Measurements from ENCODE around the gene SCGB3A2. TPM values are rescaled to one million over a fixed set of nuclear protein-coding genes. Genes with fewer than 3 reads are reported as not detected.

Gene SCGB3A2
- total and polyA plus RNA-seq, 2 experiments from 2014 or later: 33.6 to 70.6 TPM

DNA sequence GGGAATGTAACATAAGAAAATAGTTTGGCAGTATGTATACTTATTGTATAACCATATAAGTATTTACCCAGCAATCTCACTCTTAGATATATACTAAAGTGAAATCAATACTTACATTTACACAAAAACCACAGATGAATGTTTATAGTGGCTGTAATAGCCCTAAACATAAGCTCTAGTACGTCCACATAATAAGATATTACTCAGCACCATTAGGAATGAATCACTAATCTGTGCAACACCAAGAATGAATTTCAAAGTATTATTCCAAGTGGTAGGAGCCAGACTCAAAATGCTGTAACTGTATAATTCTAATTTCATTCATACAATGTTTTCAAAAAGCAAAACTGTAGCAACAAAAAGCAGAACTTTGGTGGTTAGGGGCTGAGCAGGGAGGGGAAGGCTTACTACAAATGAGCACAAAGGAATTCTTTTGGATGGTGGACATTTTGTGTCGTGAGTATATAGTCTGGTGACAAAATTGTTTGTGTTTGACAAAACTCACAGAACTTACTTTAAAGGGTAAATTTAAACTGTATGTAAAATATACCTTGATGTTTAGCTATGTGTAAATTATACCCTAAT lies 39.7 kb downstream of the SCGB3A2 start:
- Histone ChIP-seq H3K27me3 (no peaks in the 10 kb centered on the region), H3K36me3 (replicated peaks; ENCODE audit: insufficient read depth, low read depth) (no peaks in the 10 kb centered on the region), H3K4me3 (no peak overlapping the region), H3K9me2 (replicated peaks; ENCODE audit: insufficient read depth) (no peaks in the 10 kb centered on the region), H3K4me1 (ENCODE audit: insufficient read depth) (no peaks in the 10 kb centered on the region), H3K27ac (no peak overlapping the region), H3K9me3 (ENCODE audit: low read depth) (no peaks in the 10 kb centered on the region), H3K4me2 (no peak overlapping the region), H3K79me2 (no peaks in the 10 kb centered on the region), H2AFZ (no peak overlapping the region), H4K20me1 (ENCODE audit: insufficient read depth, poor library complexity, severe bottlenecking) (no peaks in the 10 kb centered on the region)
- no peak for DNase-seq (ENCODE audit: low spot score)
- TF ChIP-seq EZH2phosphoT487 (IDR thresholded peaks at IDR 0.05; ENCODE audit: low read depth, severe bottlenecking, unreplicated experiment): no peak
- TF ChIP-seq EZH2 (IDR thresholded peaks at IDR 0.05; ENCODE audit: borderline replicate concordance): no peak
- TF ChIP-seq, protein P1, sequence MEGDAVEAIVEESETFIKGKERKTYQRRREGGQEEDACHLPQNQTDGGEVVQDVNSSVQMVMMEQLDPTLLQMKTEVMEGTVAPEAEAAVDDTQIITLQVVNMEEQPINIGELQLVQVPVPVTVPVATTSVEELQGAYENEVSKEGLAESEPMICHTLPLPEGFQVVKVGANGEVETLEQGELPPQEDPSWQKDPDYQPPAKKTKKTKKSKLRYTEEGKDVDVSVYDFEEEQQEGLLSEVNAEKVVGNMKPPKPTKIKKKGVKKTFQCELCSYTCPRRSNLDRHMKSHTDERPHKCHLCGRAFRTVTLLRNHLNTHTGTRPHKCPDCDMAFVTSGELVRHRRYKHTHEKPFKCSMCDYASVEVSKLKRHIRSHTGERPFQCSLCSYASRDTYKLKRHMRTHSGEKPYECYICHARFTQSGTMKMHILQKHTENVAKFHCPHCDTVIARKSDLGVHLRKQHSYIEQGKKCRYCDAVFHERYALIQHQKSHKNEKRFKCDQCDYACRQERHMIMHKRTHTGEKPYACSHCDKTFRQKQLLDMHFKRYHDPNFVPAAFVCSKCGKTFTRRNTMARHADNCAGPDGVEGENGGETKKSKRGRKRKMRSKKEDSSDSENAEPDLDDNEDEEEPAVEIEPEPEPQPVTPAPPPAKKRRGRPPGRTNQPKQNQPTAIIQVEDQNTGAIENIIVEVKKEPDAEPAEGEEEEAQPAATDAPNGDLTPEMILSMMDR (IDR thresholded peaks at IDR 0.05; ENCODE audit: poor library complexity): no peak
- WGBS (ENCODE audit: low lambda C conversion rate, missing lambda C conversion rate): 67% methylated on average over 2 of the region's 2 CpGs

DNA sequence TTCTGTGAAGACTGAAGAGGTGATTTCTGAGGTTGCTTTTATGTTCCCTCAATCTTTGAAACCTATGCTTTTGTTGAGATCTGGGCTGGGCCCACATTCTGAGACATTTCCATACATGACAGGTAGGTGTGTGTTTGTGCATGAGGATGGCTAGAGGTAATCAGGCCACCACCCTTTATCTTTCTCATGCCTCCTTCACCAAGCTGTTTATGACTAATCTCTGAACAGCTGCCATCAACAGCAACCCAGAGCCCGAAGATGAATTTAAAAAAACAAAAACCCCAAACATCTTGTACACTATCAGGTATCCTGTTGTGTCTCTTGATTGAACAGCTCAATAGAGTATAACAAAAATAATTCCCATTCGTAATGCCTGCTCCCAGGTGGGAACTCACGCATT lies 40.4 kb downstream of the SCGB3A2 start:
- Histone ChIP-seq H3K79me2 (no peaks in the 10 kb centered on the region), H3K4me3 (no peak overlapping the region), H3K4me1 (ENCODE audit: insufficient read depth) (no peaks in the 10 kb centered on the region), H2AFZ (no peak overlapping the region), H3K4me2 (no peak overlapping the region), H4K20me1 (ENCODE audit: insufficient read depth, poor library complexity, severe bottlenecking) (no peaks in the 10 kb centered on the region), H3K9me3 (ENCODE audit: low read depth) (no peaks in the 10 kb centered on the region), H3K27ac (no peak overlapping the region), H3K36me3 (replicated peaks; ENCODE audit: insufficient read depth, low read depth) (no peaks in the 10 kb centered on the region), H3K27me3 (no peaks in the 10 kb centered on the region), H3K9me2 (replicated peaks; ENCODE audit: insufficient read depth) (no peaks in the 10 kb centered on the region)
- DNase-seq (ENCODE audit: low spot score): no peak
- no peak for TF ChIP-seq EZH2 (IDR thresholded peaks at IDR 0.05; ENCODE audit: borderline replicate concordance)
- TF ChIP-seq EZH2phosphoT487 (IDR thresholded peaks at IDR 0.05; ENCODE audit: low read depth, severe bottlenecking, unreplicated experiment): no peak
- TF ChIP-seq, protein P1 (IDR thresholded peaks at IDR 0.05; ENCODE audit: poor library complexity): no peak
- WGBS (ENCODE audit: low lambda C conversion rate, missing lambda C conversion rate): 90% methylated on average over 3 of the region's 3 CpGs

DNA sequence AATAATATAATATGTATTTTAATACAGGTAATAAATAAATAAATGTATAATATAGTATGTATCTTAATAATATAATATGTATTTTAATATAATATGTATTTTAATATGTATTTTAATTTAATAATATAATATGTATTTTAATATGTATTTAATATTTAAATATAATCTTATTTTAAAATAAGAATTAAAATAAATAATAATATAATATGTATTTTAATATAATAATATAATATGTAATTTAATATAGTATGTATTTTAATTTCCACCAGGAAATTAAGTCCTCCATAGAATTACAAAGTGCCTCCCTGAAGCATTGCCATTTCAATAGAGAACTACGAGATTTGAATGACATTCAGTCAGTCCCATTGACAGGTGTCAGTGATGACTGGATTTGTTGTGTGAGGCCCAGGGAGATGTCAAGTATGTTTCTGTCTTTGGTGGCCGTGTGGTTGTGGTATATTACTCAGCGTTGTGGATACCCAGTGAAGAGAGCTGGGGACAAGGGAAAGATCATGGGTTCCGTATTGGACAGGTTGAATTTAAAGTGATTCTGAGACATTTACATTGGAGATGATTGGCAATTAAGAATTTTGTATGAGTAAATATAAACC lies 42.0 kb downstream of the SCGB3A2 start:
- Histone ChIP-seq H3K4me1 (ENCODE audit: insufficient read depth) (no peaks in the 10 kb centered on the region), H4K20me1 (ENCODE audit: insufficient read depth, poor library complexity, severe bottlenecking) (no peaks in the 10 kb centered on the region), H3K9me3 (ENCODE audit: low read depth) (no peaks in the 10 kb centered on the region), H3K27me3 (no peaks in the 10 kb centered on the region), H3K79me2 (no peaks in the 10 kb centered on the region), H3K4me3 (no peak overlapping the region), H2AFZ (no peak overlapping the region), H3K4me2 (no peak overlapping the region), H3K36me3 (replicated peaks; ENCODE audit: insufficient read depth, low read depth) (no peaks in the 10 kb centered on the region), H3K9me2 (replicated peaks; ENCODE audit: insufficient read depth) (no peaks in the 10 kb centered on the region), H3K27ac (no peak overlapping the region)
- WGBS (ENCODE audit: low lambda C conversion rate, missing lambda C conversion rate): 97% methylated on average over 4 of the region's 4 CpGs
- no peak for TF ChIP-seq EZH2 (IDR thresholded peaks at IDR 0.05; ENCODE audit: borderline replicate concordance)
- TF ChIP-seq EZH2phosphoT487 (IDR thresholded peaks at IDR 0.05; ENCODE audit: low read depth, severe bottlenecking, unreplicated experiment): no peak
- TF ChIP-seq, protein P1 (IDR thresholded peaks at IDR 0.05; ENCODE audit: poor library complexity): no peak
- no peak for DNase-seq (ENCODE audit: low spot score)

All from hepatocyte (in vitro differentiated cells).